Measurements from ENCODE around the gene RBM5. TPM values are rescaled to one million over a fixed set of nuclear protein-coding genes. Genes with fewer than 3 reads are reported as not detected.

Gene RBM5
- total RNA-seq, 1 donor = 267 TPM

DNA sequence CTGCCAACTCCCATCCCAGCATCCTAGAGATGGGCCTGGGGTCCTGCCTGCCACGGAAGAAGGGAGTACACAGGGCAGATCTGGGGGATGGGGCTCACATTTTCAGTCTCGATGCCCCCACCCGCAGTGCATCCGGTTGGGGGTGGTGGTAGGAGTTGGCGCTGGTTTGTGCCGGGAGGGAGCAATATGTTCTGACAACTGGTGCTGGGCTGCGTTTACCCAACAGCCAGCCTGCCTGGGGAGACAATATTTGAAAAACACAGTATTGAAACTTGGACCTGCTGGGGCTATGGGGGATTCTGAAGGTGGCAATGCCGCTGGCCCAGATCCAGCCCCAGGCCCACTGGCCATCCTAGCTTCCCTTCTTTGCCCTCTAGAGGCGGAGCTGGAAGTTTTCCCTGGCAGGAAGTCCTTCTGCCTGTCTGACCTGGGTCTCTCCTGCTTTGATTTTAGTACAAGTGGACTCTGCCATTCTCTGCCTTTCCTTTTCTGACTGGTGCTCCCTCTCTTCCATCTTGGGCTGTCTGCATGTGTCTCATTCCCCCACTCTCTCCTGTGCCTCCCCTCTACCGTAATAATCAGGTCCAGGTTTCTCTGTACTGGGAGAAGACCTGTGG is 69.9 kb downstream of the RBM5 start:
- no peak for DNase-seq (ENCODE audit: low read depth in 2 of 3, low spot score in 2 of 3)

DNA sequence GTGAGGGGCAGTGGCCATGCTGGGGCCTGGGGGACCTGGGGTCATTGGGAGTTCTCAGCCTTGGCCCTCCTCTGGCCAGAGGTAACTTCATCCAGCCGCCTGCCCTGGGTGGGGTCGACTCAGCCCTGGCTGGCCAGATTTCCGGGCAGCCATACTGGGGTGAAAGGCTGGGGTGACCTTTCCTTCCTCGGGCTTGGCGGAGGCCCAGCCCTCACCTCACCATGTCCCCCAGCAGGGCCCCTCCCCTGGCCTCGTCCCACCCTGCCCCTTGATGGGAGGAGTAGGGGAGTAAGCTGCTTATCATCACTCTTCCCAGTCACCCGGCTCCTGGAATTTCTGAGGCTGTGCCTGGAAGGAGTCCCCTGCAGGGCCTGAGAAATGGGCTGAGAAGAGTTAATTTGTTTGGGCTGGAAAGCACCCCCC is 71.9 kb downstream of the RBM5 start:
- DNase-seq (ENCODE audit: low read depth in 2 of 3, low spot score in 2 of 3) = no peak

GRCh38 chr3:50161320-50161719 is 72.6 kb downstream of the RBM5 start:
- DNase-seq (ENCODE audit: low read depth in 2 of 3, low spot score in 2 of 3) = no peak

DNA sequence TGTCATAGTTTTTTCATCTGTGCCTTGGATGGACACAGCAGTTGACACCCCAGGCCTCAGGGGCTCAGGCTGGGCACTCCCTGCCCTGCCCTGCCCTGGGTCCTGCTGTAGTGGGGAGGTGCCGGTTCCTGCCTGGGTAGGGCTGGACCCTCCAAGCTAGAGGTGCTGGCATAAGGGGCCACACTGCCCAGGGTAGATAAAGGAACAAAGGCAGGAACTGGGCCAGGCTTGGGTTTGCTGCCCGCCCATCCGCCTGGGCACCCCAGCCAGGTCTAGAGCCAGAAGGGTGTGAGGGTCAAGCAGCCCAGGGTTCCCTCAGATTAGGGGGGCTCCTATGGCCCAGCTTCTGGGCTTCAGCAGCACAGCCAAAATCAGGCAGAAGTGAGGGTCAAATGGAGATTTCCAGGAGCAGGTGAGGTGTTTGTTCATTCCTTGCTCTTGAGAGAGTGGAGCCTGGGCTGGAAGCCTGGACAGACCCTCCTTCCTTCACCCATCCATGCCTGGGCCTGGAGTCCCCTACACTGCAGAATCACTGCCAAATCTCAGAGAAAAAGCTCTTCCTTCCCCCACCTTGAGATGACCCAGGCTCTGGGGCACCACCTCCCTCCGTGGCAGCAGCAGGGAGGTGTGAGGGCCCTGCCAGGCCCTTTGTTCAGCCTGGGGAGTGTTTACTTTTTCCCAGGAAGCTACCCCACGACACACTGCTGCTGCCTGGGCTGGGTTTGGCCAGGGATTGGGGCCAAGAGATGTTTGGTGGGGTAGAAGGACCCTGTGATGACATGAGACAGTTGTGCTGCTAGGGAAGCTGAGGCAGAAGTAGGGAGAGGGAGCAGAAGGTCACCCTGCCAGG is 73.5 kb downstream of the RBM5 start:
- no peak for DNase-seq (ENCODE audit: low read depth in 2 of 3, low spot score in 2 of 3)

GRCh38 chr3:50163572-50164455 is 75.1 kb downstream of the RBM5 start:
- no peak for DNase-seq (ENCODE audit: low read depth in 2 of 3, low spot score in 2 of 3)

DNA sequence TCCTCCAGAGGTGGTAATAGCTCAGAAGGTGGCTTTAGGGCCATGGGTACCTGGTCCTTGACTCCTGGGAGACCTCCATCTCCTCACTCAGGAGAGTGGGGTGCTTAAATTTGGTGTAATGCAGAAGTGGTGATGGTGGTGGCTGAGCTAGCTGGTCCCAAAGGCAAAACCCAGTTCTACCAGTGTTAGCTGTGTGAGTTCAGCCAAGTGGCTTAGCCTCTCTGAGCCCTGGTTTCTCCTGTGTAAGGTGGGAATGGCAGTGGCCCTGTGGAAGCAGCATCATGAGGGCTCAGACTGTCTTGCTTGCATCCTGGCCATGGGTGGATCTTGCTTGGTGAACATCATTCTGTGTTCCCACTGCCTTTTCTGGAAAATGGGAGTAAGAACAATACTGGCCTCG is 75.8 kb downstream of the RBM5 start:
- DNase-seq (ENCODE audit: low read depth in 2 of 3, low spot score in 2 of 3) = no peak

DNA sequence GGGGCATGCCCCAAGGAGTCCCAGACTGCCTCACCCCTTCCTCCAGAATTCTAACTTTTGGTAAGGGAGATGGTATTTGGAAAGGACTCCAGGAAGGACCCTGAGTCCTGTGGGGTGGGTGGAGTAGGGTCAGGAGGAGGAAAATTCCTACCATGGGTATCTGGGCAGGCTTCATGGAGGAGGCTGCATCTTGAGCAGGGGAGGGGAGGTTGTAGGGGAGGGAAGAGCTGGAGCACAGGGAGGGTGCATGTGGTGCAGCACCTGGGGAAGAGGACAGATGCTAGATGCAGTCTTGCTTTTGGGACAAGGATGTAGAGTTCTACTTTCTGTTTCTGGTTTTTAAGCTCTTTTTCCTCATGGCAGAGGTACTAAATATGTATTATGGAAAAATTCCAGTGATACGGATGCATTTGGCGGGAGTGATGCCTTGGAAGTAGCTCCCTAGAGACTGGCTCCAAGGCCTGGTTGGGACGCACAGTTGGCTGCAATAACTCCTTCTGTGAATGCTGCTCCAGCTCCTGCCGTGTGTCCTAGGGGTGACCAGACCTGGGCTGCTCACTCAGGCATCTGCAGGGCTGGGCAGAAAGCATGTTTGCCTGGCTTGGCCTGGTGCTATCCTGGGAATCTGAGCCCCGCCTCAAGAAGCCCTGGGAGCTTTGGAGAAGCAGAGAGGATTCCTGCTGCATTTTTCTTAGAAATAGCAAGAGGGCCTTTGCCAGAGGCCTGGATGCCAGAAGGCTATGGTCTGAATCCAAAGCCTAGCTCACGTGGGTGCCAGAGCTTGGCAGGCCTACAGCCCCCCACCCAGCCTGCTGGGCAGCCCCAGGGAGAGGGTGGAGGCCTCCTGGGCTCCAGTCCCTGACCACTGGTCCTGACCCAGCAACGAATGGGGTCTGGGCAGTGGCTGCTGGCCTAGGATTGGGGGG is 76.5 kb downstream of the RBM5 start:
- no peak for DNase-seq (ENCODE audit: low read depth in 2 of 3, low spot score in 2 of 3)

- no peak for DNase-seq (ENCODE audit: low read depth in 2 of 3, low spot score in 2 of 3)
Measured at GRCh38 chr3:50165910-50166538, 77.3 kb downstream of the RBM5 start.

- no peak for DNase-seq (ENCODE audit: low read depth in 2 of 3, low spot score in 2 of 3)
Measured at GRCh38 chr3:50166620-50167019, 77.9 kb downstream of the RBM5 start.

- DNase-seq (ENCODE audit: low read depth in 2 of 3, low spot score in 2 of 3) = no peak
Measured at GRCh38 chr3:50167069-50167840, 78.5 kb downstream of the RBM5 start.

GRCh38 chr3:50167841-50168209 is 79.1 kb downstream of the RBM5 start:
- DNase-seq (ENCODE audit: low read depth in 2 of 3, low spot score in 2 of 3) = no peak

GRCh38 chr3:50168388-50168787 is 79.7 kb downstream of the RBM5 start:
- no peak for DNase-seq (ENCODE audit: low read depth in 2 of 3, low spot score in 2 of 3)

Other genes starting within 250 kb of the RBM5 start
- gene TRAIP, start 232.4 kb upstream of the RBM5 start, total RNA-seq = 2.7 TPM
- gene CAMKV, start 219.0 kb upstream of the RBM5 start, total RNA-seq = 1.3 TPM
- gene MST1R, start 185.0 kb upstream of the RBM5 start, total RNA-seq = 1.1 TPM
- 13.5 TPM for gene MON1A, start 159.1 kb upstream of the RBM5 start, total RNA-seq
- gene RBM6, start 148.8 kb upstream of the RBM5 start, total RNA-seq = 23.4 TPM
- 1.1 TPM for gene SEMA3F, start 66.4 kb downstream of the RBM5 start, total RNA-seq
- gene GNAT1, start 102.7 kb downstream of the RBM5 start, total RNA-seq = not detected
- gene SLC38A3, start 116.4 kb downstream of the RBM5 start, total RNA-seq = under 0.01 TPM
- gene GNAI2, start 147.3 kb downstream of the RBM5 start, total RNA-seq = 596 TPM
- gene SEMA3B, start 180.2 kb downstream of the RBM5 start, total RNA-seq = 0.54 TPM
- gene LSMEM2, start 190.2 kb downstream of the RBM5 start, total RNA-seq = not detected
- gene IFRD2, start 203.5 kb downstream of the RBM5 start, total RNA-seq = 77.8 TPM
- gene HYAL3, start 210.5 kb downstream of the RBM5 start, total RNA-seq = 44.7 TPM
- 88.6 TPM for gene NAA80, start 210.5 kb downstream of the RBM5 start, total RNA-seq
- 0.27 TPM for gene HYAL1, start 214.7 kb downstream of the RBM5 start, total RNA-seq
- 39.9 TPM for gene HYAL2, start 233.8 kb downstream of the RBM5 start, total RNA-seq
- 28.8 TPM for gene TUSC2, start 239.3 kb downstream of the RBM5 start, total RNA-seq

Data from hematopoietic multipotent progenitor cell (in vitro differentiated cells).